ENCODE measurements around the gene OPCML. TPM values are rescaled to one million over a fixed set of nuclear protein-coding genes. Genes with fewer than 3 reads are reported as not detected.

Gene OPCML
- total RNA-seq, 4 donors from 2014 or later: 0.33 TPM; not detected in 3

- no peaks in the 10 kb centered on the region for H3K4me1 ChIP-seq
- no peak overlapping the region for H3K4me3 ChIP-seq (replicated peaks in 1 of 3)
- TF ChIP-seq CTCF (IDR thresholded peaks at IDR 0.05) (no peak), POLR2A (IDR thresholded peaks at IDR 0.05) (no peak)
- WGBS, 2 donors: 70 to 82% methylated on average over 2 of the region's 2 CpGs
- DNase-seq: no peak
- H3K9me3 ChIP-seq: no peaks in the 10 kb centered on the region
- intact Hi-C loops (cut with DNase I): no loop called here
- no peaks in the 10 kb centered on the region for H3K27me3 ChIP-seq
- H3K27ac ChIP-seq: no peak overlapping the region
- H3K36me3 ChIP-seq: no peaks in the 10 kb centered on the region
These were observed 133.0 kb downstream of the OPCML start for GRCh38 chr11:133399294-133399693.

GRCh38 chr11:133390803-133391202, 141.5 kb downstream of the OPCML start:
- 92% methylated on average over 14 of the region's 14 CpGs for WGBS, 2 donors
- intact Hi-C loops (cut with DNase I): no loop called here
- no peaks in the 10 kb centered on the region for H3K27me3 ChIP-seq
- no peaks in the 10 kb centered on the region for H3K36me3 ChIP-seq
- no peak overlapping the region for H3K4me3 ChIP-seq (replicated peaks in 1 of 3)
- H3K4me1 ChIP-seq: no peaks in the 10 kb centered on the region
- TF ChIP-seq POLR2A (IDR thresholded peaks at IDR 0.05) (no peak), CTCF (IDR thresholded peaks at IDR 0.05) (no peak)
- H3K27ac ChIP-seq: no peak overlapping the region
- H3K9me3 ChIP-seq: no peaks in the 10 kb centered on the region
- DNase-seq: no peak

GRCh38 chr11:133388975-133389568, 143.2 kb downstream of the OPCML start:
- Histone ChIP-seq H3K27ac (no peak overlapping the region), H3K9me3 (no peaks in the 10 kb centered on the region), H3K4me1 (no peaks in the 10 kb centered on the region), H3K4me3 (replicated peaks in 1 of 3) (no peak overlapping the region), H3K36me3 (no peaks in the 10 kb centered on the region), H3K27me3 (no peaks in the 10 kb centered on the region)
- intact Hi-C loops (cut with DNase I): no loop called here
- TF ChIP-seq CTCF (IDR thresholded peaks at IDR 0.05) (no peak), POLR2A (IDR thresholded peaks at IDR 0.05) (no peak)
- DNase-seq: no peak
- 90 to 94% methylated on average over 5 of the region's 5 CpGs for WGBS, 2 donors

GRCh38 chr11:133388260-133388659, 144.0 kb downstream of the OPCML start:
- Histone ChIP-seq H3K4me3 (replicated peaks in 1 of 3) (no peak overlapping the region), H3K36me3 (no peaks in the 10 kb centered on the region), H3K27ac (no peak overlapping the region), H3K9me3 (no peaks in the 10 kb centered on the region), H3K27me3 (no peaks in the 10 kb centered on the region), H3K4me1 (no peaks in the 10 kb centered on the region)
- intact Hi-C loops (cut with DNase I): no loop called here
- no peak for DNase-seq
- WGBS, 2 donors: 53 to 57% methylated on average over 2 of the region's 2 CpGs
- TF ChIP-seq POLR2A (IDR thresholded peaks at IDR 0.05) (no peak), CTCF (IDR thresholded peaks at IDR 0.05) (no peak)

- intact Hi-C loops (cut with DNase I): no loop called here
- DNase-seq: no peak
- WGBS, 2 donors: 59 to 60% methylated on average over 4 of the region's 4 CpGs
- Histone ChIP-seq H3K4me1 (no peaks in the 10 kb centered on the region), H3K4me3 (replicated peaks in 1 of 3) (no peak overlapping the region), H3K27me3 (no peaks in the 10 kb centered on the region), H3K9me3 (no peaks in the 10 kb centered on the region), H3K36me3 (no peaks in the 10 kb centered on the region), H3K27ac (no peak overlapping the region)
- TF ChIP-seq POLR2A (IDR thresholded peaks at IDR 0.05): no peak
- no peak for TF ChIP-seq CTCF (IDR thresholded peaks at IDR 0.05)
These were observed 145.4 kb downstream of the OPCML start for GRCh38 chr11:133386852-133387251.
